ENCODE results near the gene ELAVL3.
"Not testable (repeated sequence)": the region's sequence is repeated elsewhere in the genome, so short reads cannot be mapped to it uniquely, and the experiment has no call there.

Gene ELAVL3

DNA sequence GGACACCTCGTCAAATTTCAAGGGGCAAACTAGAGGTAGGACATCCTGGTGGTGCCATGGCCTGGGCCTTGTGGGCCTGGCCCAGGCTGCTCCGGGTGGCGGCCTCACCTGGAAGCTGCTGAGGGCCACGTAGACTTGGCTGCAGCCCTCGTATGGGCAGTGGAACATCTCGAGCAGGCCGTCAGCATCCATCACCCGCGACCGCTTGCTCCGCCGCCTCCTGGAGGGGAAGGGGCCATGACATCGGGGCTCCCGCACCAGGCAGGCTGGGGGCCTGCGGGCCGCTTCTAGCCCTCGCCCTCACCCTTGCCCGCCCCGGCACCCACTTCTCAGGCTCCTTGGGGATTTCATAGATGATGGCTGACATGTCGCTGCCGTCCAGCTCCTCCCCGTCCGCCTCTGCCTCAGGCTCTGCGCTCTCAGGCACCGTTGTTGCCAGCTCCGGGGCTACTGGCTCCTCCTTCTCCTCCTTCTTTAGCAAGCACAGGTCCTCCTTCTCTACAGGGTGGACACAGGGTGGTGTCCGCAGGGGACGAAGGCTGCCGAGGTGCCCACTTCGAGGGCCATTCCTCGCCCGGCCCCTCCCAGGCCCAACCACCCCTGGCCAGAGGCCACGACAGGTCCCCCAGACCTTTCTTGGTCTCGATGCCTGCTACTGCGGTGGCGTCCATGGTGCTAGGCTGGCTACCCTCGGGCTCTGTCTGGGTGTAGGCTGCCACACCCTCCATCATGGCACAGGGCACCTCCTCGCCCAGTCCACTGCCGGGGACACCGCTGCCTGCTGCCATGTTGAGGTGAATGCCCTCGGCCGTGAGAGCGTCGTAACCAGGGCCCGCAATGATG is 6.0 kb upstream of the ELAVL3 start:
- no peak for DNase-seq

DNA sequence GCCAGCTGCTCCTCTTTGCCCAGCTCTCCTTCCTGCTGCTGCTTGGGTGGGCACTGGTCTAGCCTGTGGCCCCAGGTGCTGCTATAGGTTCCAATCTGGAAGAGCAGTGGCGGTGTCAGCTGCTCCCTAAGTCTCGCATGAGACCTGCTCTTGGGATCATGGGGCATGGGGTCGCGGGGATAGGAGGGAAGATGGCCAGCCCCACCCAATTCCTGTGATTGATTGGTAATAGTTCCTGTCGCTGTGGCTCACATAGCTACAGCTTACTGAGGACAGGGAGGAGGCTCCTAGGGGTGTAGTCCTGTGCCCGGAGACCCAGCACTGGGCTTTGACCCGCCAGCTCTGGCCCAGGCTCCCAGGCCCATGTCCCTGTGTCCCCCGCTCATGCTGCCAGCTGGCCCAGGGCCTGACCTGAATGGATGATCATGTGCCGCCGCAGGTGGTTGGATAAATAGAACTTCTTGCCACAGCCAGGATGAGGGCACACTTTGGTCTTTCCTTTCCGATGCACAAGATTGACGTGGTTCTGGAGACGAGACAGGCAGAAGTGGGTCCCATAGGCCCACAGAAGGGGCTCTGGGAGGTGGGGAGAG is 4.5 kb upstream of the ELAVL3 start:
- DNase-seq, result no peak

DNA sequence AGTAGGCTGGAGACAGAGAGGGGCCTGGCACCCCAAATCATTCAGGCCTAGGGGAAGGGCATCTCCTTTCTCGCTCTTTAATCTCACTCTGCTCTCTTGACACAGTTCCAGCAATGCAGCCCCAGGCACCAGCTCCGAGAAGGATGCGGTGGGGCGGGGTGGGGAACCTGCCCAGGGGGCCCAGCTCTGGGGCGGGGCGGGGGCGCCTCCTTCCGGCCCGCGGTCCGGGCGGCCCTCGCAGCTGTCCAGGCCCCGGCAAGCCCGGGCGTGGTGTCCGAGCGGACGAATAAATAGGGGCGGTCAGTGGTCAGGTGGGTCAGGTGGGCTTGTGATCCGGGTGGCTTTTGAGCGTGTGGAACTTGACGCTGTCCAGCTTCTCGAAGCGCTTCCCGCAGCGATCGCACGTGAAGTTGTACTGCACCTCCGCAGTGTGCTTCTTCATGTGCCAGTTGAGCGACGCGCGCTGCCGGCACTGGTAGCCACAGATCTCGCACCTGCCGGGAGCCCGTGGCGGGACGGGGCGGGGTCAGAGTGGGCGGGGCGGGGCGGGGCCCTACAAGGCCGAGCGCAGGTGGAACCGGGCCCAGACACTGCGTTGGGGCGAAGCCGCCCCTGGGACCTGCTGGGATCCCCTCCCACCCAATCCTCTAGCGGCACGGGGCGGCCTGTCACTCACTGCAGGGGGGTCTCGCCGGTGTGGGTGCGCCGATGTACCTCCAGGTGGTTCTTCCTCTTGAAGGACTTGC is 2.7 kb upstream of the ELAVL3 start:
- no peak for DNase-seq

- peak; percentile 84 for DNase-seq
Measured at GRCh38 chr19:11482384-11483050, 1.7 kb upstream of the ELAVL3 start.

DNA sequence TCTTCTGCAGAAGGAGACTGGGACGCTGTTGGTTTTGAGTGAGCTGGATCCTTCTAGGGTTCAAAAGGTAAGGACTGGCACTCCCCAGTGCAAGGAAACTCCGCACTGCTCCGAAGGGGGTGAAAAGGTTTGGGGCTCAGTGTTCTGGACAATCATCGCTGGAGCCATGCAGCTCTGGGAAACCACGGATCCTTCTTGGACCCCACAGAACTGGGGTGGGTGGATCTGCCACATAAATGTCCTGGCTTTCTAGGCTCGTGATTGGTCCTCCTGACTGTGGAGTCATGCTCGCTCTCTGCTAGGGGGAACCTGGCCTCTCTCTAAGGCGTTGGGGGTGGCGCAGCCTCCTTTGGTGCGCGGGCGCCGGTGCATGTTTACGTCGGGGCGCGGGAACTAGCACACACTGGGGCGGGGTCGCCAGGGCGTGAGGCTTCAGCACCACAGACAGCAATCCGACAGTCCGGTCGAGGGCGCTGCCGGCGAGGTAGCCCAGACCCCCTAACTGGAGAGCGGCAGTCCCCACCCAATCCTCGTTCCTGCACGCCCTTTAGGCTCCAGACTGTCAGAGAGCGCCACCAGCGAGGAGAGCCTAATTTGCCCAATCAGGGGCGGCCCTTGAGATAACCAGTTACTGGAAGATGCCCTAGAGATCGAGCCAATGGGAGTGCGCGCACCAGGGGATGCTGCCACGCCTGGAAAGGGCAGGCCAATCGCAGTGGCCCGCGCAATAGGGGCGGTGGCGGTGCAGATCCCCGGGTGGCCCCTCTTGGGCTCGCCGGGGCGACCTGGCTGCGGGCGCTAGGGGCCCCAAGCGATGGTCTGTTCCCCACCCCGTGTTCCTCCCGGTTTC is 913 bp upstream of the ELAVL3 start:
- DNase-seq, result peak; percentile 23

GRCh38 chr19:11479898-11480714 is 740 bp downstream of the ELAVL3 start:
- DNase-seq, result no peak

GRCh38 chr19:11479090-11479897 is 1.6 kb downstream of the ELAVL3 start:
- DNase-seq, result no peak

GRCh38 chr19:11478167-11479089 is 2.4 kb downstream of the ELAVL3 start:
- DNase-seq, result no peak

GRCh38 chr19:11475861-11476260 is 5.0 kb downstream of the ELAVL3 start:
- DNase-seq, result no peak

- DNase-seq, result not testable (repeated sequence)
Measured at GRCh38 chr19:11475343-11475742, 5.5 kb downstream of the ELAVL3 start.

- DNase-seq, result no peak
Measured at GRCh38 chr19:11473725-11474124, 7.1 kb downstream of the ELAVL3 start.

DNA sequence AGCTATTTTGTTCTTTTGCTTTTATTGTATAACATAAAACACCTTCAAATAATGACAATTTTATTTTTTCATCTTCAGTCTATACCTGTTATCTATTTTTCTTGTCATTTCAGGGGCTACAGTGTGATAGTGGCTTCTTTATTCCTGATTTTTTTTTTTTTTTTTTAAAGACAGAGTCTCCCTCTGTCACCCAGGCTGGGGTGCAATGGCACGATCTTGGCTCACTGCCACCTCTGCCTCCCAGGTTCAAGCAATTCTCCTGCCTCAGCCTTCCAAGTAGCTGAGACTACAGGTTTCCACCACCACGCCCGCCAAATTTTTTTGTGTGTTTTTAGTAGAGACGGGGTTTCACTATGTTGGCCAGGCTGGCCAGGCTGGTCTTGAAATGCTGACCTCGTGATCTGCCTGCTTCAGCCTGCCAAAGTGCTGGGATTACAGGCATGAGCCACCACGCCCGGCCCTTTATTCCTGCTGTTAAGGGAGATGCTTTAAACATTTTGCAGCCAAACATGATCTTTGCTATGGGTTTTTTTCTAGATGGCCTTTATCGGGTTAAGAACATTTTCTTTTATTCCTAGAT is 12.5 kb downstream of the ELAVL3 start:
- not testable (repeated sequence) for DNase-seq

GRCh38 chr19:11465600-11465999 is 15.2 kb downstream of the ELAVL3 start:
- no peak for DNase-seq

- no peak for DNase-seq
Measured at GRCh38 chr19:11464333-11465265, 16.2 kb downstream of the ELAVL3 start.

GRCh38 chr19:11463391-11463790 is 17.5 kb downstream of the ELAVL3 start:
- DNase-seq, result no peak

- DNase-seq, result no peak
Measured at GRCh38 chr19:11461453-11461852, 19.4 kb downstream of the ELAVL3 start.

- no peak for DNase-seq
Measured at GRCh38 chr19:11460207-11460606, 20.6 kb downstream of the ELAVL3 start.

GRCh38 chr19:11458912-11459311 is 21.9 kb downstream of the ELAVL3 start:
- DNase-seq, result not testable (repeated sequence)
